GM12878 (cell line): ENCODE data around the gene BAIAP2L1. TPM values are rescaled to one million over a fixed set of nuclear protein-coding genes. Genes with fewer than 3 reads are reported as not detected.
"Not testable (repeated sequence)": the region's sequence is repeated elsewhere in the genome, so short reads cannot be mapped to it uniquely, and the experiment has no call there.

ENCODE experiments used
- ATAC-seq: fragments of 200-7000 bp; cut with Tn5 transposase; 3 replicates; pipeline ENCODE4 v1.9.1; 2020; ENCODE audit warnings: mild to moderate bottlenecking, moderate library complexity
- BruUV-seq: library from RNA; stranded (reverse); fragments of 400-500 nt; replicated peaks from 2 replicates; lab custom pipeline; 2021; lab: Mats Ljungman, UMichigan
- CTCF ChIA-PET: fragments of 300-600 bp; sonication (Branson Sonifier 250); formaldehyde crosslinking; extraction: SDS; loops from one replicate; lab custom pipeline; 2021; ENCODE audit warnings: inconsistent platforms; lab: Yijun Ruan, JAX
- POLR2A ChIA-PET: fragments of 350-600 bp; formaldehyde crosslinking; extraction: SDS; loops from one replicate; lab custom pipeline; 2021; ENCODE audit warnings: inconsistent platforms; lab: Charles Lee
- RAD21 ChIA-PET: fragments of 300-600 bp; sonication (Branson Sonifier 250); formaldehyde crosslinking; loops from one replicate; lab custom pipeline; 2023; ENCODE audit warnings: antibody characterized with exemption; ENCODE audit not compliant: unreplicated experiment; lab: Charles Lee
- SMC1A ChIA-PET: fragments of 300-600 bp; sonication (Branson Sonifier 250); formaldehyde crosslinking; loops from one replicate; lab custom pipeline; 2023; ENCODE audit not compliant: unreplicated experiment, uncharacterized antibody; lab: Charles Lee
- DNase-seq: peaks from one replicate; pipeline ENCODE4 v3.0.0-alpha.2; 2011; ENCODE audit warnings: low read depth, low spot score
- FAIRE-seq: peaks from 3 replicates; lab custom pipeline; 2011; peaks lifted over from hg19 to GRCh38; lab: Jason Lieb, UNC
- H2AFZ ChIP-seq: 2 replicates; pipeline ENCODE4 v1.6.0; 2011; ENCODE audit warnings: low read depth, low read length, control low read depth; ENCODE audit not compliant: control insufficient read depth
- H3K27ac ChIP-seq: 2 replicates; pipeline ENCODE4 v1.5.1; 2011; ENCODE audit warnings: control low read depth; ENCODE audit not compliant: control insufficient read depth, insufficient read depth
- H3K27me3 ChIP-seq, 2 experiments: replicated peaks in 1 of 2; 2 replicates each; pipeline versions ENCODE4 v1.6.0 to v1.6.1; 2011; ENCODE audit warnings: low read length in 1 of 2; ENCODE audit not compliant: control insufficient read depth in 2 of 2, insufficient read depth in 2 of 2
- H3K36me3 ChIP-seq, 2 experiments: 2 replicates each; pipeline ENCODE4 v1.5.1; 2011; ENCODE audit warnings: low read length in 1 of 2; ENCODE audit not compliant: control insufficient read depth in 2 of 2, insufficient read depth in 2 of 2
- H3K4me1 ChIP-seq: 2 replicates; pipeline ENCODE4 v1.6.1; 2011; ENCODE audit warnings: mild to moderate bottlenecking, low read length, moderate library complexity, mixed read lengths; ENCODE audit not compliant: control insufficient read depth, insufficient read depth
- H3K4me2 ChIP-seq: 2 replicates; pipeline ENCODE4 v1.6.0; 2011; ENCODE audit warnings: control low read depth; ENCODE audit not compliant: control insufficient read depth, insufficient read depth
- H3K4me3 ChIP-seq: fragments of 200-600 bp; sonication (generic); 2 replicates; pipeline ENCODE4 v1.5.1; 2016
- H3K79me2 ChIP-seq: 2 replicates; pipeline ENCODE4 v1.6.0; 2011; ENCODE audit warnings: low read length; ENCODE audit not compliant: control insufficient read depth, insufficient read depth
- H3K9ac ChIP-seq: 2 replicates; pipeline ENCODE4 v1.8.0; 2011; ENCODE audit warnings: low read length, control low read depth, mixed read lengths; ENCODE audit not compliant: control insufficient read depth, insufficient read depth
- H3K9me3 ChIP-seq: replicated peaks from 3 replicates; pipeline ENCODE4 v1.5.1; 2011; ENCODE audit warnings: mild to moderate bottlenecking, low read length; ENCODE audit not compliant: control insufficient read depth, insufficient read depth
- H4K20me1 ChIP-seq: 2 replicates; pipeline ENCODE4 v1.6.0; 2011; ENCODE audit not compliant: control insufficient read depth, insufficient read depth
- KAT2A ChIP-seq: conservative IDR thresholded peaks from 2 replicates; pipeline ENCODE4 v1.6.1; 2011; ENCODE audit warnings: low read depth, low read length; ENCODE audit not compliant: control insufficient read depth
- PKNOX1 ChIP-seq: fragments of 450-650 bp; IDR thresholded peaks from 2 replicates; pipeline ENCODE4 v1.6.1; 2016; ENCODE audit warnings: mild to moderate bottlenecking
- RB1 ChIP-seq: fragments of 450-650 bp; formaldehyde crosslinking; IDR thresholded peaks from 2 replicates; pipeline ENCODE4 v1.6.1; 2017; ENCODE audit warnings: mild to moderate bottlenecking, borderline replicate concordance
- WGBS: methylation state at CpG from one replicate; pipeline ENCODE4 v1.1.6; 2016; ENCODE audit warnings: low lambda C conversion rate; ENCODE audit not compliant: insufficient replicate concordance, insufficient coverage; ENCODE audit errors: missing lambda C conversion rate; 5-methylcytosine and 5-hydroxymethylcytosine counted together
- in situ Hi-C: fragments of 300-500 bp; cut with MboI; formaldehyde crosslinking; loops from 9 replicates; pipeline ENCODE4 v1.14.3; 2018; ENCODE audit warnings: mixed read lengths
- intact Hi-C: fragments of 100-400 bp; cut with micrococcal nuclease; formaldehyde crosslinking; loops from one replicate; pipeline ENCODE4 v1.14.2; 2022; ENCODE audit not compliant: unreplicated experiment
- polyA plus RNA-seq, 11 experiments: library from polyadenylated mRNA; depleted of rRNA in 4 of 11; unstranded in 6 of 11; stranded (reverse) in 5 of 11; fragments of >200 nt; fragmentation: Nextera tagmentation in 4 of 11; fragmentation: Illumina TruSeq in 1 of 11; extraction: Ambion mirVana in 4 of 11; extraction: Trizol in 1 of 11; gene quantifications; 1 replicate in 1 of 11; 2 replicates in 10 of 11; pipeline versions ENCODE4 v1.2.1 to v1.2.3, GENCODE V29; 2011 to 2016; ENCODE audit warnings: inconsistent platforms in 2 of 11, missing spikeins in 2 of 11, low read depth in 1 of 11
- total RNA-seq, 4 experiments: library from RNA; depleted of rRNA in 3 of 4; stranded (reverse); fragments of >200 nt in 3 of 4; fragmentation: Illumina TruSeq in 1 of 4; extraction: Trizol in 1 of 4; gene quantifications; 2 replicates each; pipeline versions ENCODE4 v1.2.1 to v1.2.3, GENCODE V29; 2013 to 2021

Gene BAIAP2L1
- total and polyA plus RNA-seq, 10 of the 15 experiments (the other 5 are each of a cell fraction or from before 2014, with no cell fraction given): 8.9 to 60.2 (median 35.7) TPM

DNA sequence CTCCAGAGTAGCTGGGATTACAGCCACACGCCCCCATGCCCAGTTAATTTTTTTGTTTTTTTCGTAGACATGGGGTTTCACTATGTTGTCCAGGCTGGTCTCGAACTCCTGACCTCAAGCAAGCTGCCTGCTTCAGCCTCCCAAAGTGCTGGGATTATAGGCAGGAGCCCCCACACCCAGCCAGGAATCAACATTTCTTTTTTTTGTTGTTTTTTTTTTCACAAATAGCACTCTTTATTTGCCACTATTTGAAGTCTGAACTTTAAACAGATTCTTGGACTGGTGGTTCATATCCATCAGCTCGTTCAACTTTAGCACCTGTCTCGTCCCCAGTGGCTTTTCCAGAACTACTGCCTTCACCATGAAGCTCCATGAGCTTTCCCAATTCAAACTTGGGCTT is 15.4 kb downstream of the BAIAP2L1 start:
- H3K27ac ChIP-seq, CTCF ChIA-PET, H3K79me2 ChIP-seq, H4K20me1 ChIP-seq, H3K27me3 ChIP-seq, H3K4me3 ChIP-seq, H2AFZ ChIP-seq, H3K36me3 ChIP-seq, H3K4me1 ChIP-seq, ATAC-seq, BruUV-seq, H3K9me3 ChIP-seq, in situ Hi-C loops, RAD21 ChIA-PET, SMC1A ChIA-PET, H3K9ac ChIP-seq, FAIRE-seq, POLR2A ChIA-PET, H3K4me2 ChIP-seq, DNase-seq, intact Hi-C loops: not testable (repeated sequence)
- WGBS: 88% methylated on average over 3 of the region's 5 CpGs

GRCh38 chr7:98378210-98378819 is 22.6 kb downstream of the BAIAP2L1 start:
- SMC1A ChIA-PET: no interaction called here
- WGBS: 49% methylated on average over 9 of the region's 9 CpGs
- CTCF ChIA-PET: interaction anchor here (0.7 to 1.3 kb wide), 3 partner anchors 10 to 760 kb away, joined by 3 to 5 read pairs (median 4); no protein-coding TSS in a partner anchor
- TF ChIP-seq PKNOX1: 0 out of 2 replicates have a peak, but pooled peaks have one; percentile 32
- TF ChIP-seq RB1: no peak
- TF ChIP-seq KAT2A: no peak
- POLR2A ChIA-PET: interaction anchor here (0.6 kb wide), 1 partner anchor 130 kb away, joined by 6 read pairs; no protein-coding TSS in a partner anchor
- H2AFZ ChIP-seq: no peak overlapping the region
- H3K79me2 ChIP-seq: peaks cover 16% of the 10 kb centered on the region
- RAD21 ChIA-PET: no interaction called here
- H3K9ac ChIP-seq: no peak overlapping the region
- intact Hi-C loops (no loop called here), in situ Hi-C loops (no loop called here)
- DNase-seq: no peak
- no peak overlapping the region for H3K27ac ChIP-seq
- no peaks in the 10 kb centered on the region; the same call in 1 of the 3 replicates for H3K9me3 ChIP-seq
- H4K20me1 ChIP-seq: no peaks in the 10 kb centered on the region
- no peak for FAIRE-seq
- no TSS peak for BruUV-seq
- no peak for ATAC-seq
- no peak overlapping the region for H3K4me2 ChIP-seq
- no peaks in the 10 kb centered on the region for H3K36me3 ChIP-seq
- H3K4me3 ChIP-seq: no peak overlapping the region
- no peaks in the 10 kb centered on the region for H3K27me3 ChIP-seq
- no peaks in the 10 kb centered on the region for H3K4me1 ChIP-seq
